Left colon (tissue), 2 donors: Measurements from ENCODE around the gene GPRC5B. TPM values are rescaled to one million over a fixed set of nuclear protein-coding genes. Genes with fewer than 3 reads are reported as not detected.

ENCODE experiments used
- ATAC-seq: fragments of 200-7000 bp; cut with Tn5 transposase; one replicate; pipeline ENCODE4 v1.9.1; 2020; ENCODE audit warnings: mild to moderate bottlenecking, moderate library complexity
- DNase-seq, 2 donors: peaks; one replicate each; pipeline ENCODE4 v3.0.0-alpha.2; 2020
- intact Hi-C, 2 donors: fragments of 100-400 bp; cut with DNase I in 1 of 2; cut with micrococcal nuclease in 1 of 2; formaldehyde crosslinking; loops; one replicate each; pipeline versions ENCODE4 v1.11.2 to v1.14.0; 2022; cut with DNase I, micrococcal nuclease
- total RNA-seq, 2 donors: library from RNA; stranded (reverse); fragmentation: NEBNext Ultra II Directional; extraction: Animal tissue kit (Norgen Biotek cat#: 25700); gene quantifications; one replicate each; pipeline ENCODE4 v1.2.1, GENCODE V29; 2021
- donor health status: DM: no; HTN: no; CAD: no.
- donor health status: DM: yes; HTN: yes; CAD: no.

The GPRC5B gene
- total RNA-seq, 2 donors from 2014 or later: 5.0 to 7.6 TPM

DNA sequence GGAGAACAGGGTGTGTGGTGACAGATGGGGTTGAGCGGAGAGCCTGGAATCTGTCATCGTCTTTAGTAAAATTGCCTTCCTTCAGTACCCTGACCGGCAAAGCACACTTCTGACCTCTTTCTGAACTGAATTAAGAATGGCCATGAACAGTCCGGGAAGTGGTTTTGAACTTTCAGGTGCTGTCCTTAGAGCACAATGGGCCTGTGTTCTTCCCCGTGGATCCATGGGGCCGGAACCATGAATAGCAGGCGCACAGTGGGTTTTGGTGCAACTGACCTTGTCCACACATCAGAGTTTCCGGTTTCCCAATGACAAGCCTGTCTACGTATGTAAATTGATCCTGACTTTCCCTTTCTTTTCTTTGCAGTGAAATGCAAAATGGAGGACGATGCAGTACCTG lies 28.5 kb downstream of the GPRC5B start:
- ATAC-seq (no peak), DNase-seq (no peak)
- intact Hi-C loops: no loop called here

DNA sequence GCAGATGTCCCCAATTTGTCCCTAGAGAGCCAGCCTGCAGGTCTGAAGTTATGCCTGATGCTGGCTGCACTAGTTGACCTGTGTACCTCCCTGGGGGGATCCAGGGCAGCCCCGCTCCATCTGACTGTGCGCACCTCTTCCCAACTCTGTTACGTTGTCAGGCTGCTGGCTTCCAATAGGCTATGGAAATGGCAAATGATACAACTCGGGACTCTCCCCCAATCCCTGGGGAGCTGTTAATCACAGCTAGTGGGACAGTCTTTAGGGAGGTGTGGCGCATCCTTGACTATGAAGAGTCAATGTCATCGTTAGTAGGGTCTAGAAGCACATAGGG lies 30.1 kb downstream of the GPRC5B start:
- DNase-seq: no peak
- intact Hi-C loops: no loop called here
- ATAC-seq: no peak

DNA sequence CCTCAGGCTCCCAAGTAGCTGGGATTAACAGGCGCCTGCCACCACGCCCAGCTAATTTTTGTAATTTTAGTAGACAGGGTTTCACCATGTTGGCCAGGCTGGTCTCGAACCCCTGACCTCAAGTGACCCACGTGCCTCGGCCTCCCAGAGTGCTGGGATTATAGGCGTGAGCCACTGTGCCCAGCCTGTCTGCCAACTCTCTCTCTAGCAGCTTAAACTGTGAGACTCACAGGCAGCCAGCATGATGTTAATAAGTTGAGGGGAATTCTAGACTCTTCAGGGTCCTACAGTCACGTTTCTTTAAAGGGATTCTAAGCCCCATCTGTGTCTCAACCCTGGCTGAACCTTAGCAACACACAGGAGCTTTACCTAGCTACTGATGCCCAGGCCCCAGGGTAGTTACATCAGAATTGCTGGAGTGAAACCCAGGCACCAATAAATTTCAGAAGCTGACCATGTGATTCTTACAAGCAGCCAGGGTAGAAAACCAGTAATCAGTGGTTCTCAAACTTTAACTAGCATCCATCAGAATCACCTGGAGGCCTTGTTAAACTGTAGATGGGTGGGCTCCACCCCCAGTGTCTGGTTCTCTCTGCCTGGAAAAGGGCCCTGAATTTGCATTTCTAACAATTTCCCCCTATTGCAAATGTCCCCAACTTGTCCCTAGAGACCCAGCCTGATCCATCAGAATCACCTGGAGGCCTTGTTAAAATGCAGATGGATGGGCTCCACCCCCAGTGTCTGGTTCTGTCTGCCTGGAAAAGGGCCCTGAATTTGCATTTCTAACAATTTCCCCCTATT lies 30.7 kb downstream of the GPRC5B start:
- intact Hi-C loops: no loop called here
- ATAC-seq (no peak), DNase-seq (no peak)

DNA sequence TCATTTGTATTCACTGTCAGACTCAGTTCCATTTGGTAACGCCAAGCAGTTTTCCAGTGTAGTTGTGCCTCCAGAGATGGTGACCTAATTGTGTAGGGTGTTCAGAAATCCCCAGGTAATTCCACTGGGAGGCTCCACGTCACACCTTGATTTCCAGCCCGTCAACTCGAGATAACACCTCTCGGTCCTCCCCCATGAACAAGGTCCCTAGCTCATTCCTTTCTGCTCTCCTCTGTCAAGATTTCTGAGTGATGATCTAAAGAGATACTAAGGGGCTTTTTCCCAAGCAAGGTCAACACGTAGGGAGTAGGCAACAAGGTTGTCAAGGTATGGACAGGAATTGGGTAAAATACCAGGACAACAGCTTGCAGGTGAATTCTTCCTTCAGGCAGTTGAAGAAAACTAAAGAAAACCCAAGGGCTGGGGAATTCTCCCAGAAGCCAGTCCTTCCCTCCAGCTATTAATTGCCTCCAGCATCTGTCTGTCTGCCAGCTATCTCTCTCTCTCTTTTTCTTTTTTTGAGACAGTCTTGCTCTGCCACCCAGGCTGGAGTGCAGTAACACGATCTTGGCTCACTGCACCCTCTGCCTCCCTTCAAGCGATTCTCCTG lies 31.4 kb downstream of the GPRC5B start:
- no peak for DNase-seq
- intact Hi-C loops: no loop called here
- ATAC-seq: no peak

DNA sequence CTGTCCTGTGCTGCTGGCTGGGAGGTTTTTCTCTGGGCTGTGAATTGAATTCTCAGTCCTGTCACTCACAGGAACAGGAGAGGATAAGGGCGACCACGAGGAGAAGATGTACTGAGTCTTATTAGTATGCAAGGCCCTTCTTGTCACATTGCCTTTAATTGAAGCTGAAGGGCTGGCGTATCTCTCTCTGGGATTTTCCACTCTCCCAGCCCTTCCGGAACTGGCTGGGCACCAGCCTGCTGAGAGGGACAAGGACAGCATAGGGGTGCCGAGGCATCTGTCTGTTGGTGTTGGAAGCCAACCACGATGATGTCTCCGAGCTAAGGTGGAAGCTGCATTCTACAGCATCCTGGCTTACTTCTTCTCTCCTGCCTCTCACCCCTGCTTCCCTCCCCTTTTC lies 33.2 kb downstream of the GPRC5B start:
- DNase-seq: no peak
- intact Hi-C loops: no loop called here
- ATAC-seq: no peak

DNA sequence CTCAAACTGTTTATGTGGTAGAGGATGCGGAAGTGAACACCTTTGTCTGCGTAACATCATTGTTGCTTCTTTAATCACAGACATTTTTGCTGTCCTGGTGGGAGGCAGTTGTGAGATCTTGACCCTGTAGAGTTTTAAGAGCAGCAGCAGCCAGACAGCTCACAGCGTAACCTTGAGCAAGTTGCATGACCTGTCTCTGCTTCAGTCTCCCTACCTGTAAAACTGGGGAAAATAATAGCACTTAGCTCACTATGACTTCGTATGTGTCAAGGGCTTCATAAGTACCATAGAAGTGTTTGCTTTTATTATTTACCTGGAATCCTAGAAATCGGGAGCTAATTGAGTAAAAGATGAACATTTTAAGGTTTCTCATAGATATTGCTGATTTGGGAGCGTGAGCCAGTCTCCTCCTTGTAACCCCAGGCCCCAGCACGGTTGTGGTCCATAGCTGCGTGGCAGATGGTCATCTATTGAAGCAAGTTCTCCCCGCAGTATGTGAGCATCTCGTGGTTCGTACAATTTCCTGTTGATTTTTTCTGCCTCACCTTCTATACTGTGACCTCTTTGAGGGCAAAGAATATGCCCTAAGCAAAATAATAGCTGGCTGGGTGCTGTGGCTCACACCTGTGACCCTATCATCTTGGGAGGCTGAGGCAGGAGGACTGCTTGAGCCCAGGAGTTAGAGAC lies 34.4 kb downstream of the GPRC5B start:
- DNase-seq (no peak), ATAC-seq (no peak)
- intact Hi-C loops: no loop called here

DNA sequence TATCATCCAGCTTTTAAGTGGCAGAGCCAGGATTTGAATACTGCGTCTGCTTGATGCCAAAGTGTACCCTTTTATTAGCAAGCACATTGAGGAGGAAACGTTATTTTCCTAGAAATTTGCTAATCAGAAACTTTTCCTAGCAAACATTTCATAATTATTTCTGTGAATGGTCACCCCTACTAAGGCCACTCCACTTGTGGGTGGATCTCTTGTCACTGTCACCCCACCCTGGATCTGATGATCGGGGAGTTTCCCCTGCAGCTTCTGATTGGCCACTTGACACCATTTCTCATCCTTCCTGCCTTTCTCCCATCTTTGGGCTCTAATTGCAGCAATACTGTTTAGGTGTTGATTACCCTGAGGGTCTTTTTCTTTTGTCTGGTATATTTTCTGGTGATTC lies 35.9 kb downstream of the GPRC5B start:
- no peak for ATAC-seq
- intact Hi-C loops: no loop called here
- DNase-seq: no peak

DNA sequence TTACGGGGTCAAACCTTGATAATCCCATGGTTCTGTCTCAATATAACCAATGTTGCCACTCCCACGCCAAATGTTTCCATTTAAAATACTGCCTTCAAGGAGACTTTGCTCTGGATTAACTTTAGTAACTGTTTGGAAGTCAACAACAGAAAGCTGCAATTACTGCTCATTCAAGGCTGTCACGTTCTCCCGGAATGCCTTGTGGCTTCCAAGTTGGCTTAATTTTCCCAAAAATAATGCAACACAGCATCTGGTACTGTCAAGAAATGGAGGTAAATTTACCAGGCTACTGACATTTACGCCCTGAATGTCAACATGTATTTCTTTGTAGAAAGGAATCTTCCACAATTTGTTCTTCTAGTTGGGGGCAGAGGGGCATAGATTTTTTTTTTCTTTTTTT lies 38.2 kb downstream of the GPRC5B start:
- DNase-seq (no peak), ATAC-seq (no peak)
- intact Hi-C loops: no loop called here

DNA sequence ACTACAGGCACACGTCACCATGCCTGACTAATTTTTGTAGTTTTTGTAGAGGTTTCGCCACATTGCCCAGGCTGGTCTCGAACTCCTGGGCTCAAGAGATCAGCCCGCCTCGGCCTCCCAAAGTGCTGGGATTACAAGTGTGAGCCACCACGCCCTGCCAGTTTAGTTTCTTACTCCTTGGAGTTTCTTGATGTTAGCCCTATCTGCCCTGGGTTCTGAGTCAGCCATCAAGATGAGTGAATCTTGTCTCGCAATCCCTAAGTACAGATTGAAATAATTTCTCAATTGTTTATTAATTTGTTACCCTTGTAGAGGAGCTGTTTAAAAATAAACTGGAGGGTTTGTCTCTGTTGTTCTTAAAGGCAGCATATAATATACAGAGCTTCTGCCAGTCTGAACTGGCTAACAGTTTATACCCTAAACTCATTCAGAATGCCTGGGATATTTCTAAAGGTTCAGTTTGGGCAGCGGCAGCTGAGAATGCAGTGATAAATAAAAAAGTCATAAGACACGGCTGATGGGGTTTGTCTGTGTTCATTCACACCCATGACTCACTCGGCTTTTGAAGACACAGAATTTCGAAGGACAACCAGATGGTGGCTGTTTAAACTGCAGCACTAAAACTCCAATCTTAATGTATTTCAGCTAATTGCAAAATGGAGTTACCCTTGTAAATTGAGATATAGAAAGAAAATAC lies 39.6 kb downstream of the GPRC5B start:
- no peak for DNase-seq
- ATAC-seq: no peak
- intact Hi-C loops: no loop called here

DNA sequence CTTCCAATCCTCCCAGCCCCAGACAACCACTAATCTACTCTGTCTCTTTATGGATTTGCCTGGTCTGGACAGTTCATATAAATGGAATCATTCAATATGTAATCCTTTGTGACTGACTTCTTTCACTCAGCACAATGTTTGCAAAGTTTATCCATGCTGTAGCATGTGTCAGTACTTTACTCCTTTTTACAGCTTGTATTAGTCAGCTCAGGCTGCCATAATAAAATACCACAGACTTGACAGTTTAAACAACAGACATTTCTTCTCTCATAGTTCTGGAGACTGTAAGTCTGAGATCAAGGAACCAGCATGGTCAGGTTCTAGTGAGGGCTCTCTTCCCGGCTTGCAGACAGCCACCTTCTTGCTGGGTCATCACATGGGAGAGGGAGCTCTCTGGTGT lies 41.3 kb downstream of the GPRC5B start:
- ATAC-seq (peak; percentile 81), DNase-seq (no peak)
- intact Hi-C loops: no loop called here

DNA sequence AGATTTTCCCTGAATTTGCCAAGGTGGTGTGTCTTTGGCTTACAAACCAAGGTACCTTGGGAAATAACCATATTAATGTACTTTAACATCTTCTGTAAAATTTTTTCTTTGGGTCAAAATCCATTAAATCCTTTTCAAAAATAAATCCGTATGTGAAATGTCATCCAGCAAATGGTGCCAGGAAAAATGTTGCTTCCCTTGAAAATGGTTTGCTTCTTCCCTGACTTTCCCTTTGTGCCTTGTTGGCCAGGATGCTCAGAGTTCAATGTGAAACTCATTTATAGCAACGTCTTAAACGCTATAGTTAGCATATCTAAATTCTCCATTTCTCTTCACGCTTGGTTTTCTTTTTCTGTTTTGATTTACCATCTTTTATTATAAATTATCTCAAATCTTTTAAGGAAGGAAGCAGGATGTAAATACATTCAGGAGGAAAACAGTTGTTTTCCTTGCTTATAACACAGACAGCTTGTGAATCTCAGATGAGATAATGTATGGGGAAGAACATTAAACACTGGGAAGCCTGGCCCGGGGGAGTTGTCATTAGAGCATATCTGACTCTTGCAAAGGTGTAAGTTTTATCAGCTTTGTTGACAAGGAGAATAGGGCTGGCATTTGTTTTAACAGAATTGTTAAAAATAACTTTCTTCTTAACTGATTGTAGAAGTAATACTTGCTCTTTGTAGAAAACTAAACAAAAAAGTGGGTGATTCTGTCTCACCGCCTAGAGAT lies 42.1 kb downstream of the GPRC5B start:
- ATAC-seq: no peak

DNA sequence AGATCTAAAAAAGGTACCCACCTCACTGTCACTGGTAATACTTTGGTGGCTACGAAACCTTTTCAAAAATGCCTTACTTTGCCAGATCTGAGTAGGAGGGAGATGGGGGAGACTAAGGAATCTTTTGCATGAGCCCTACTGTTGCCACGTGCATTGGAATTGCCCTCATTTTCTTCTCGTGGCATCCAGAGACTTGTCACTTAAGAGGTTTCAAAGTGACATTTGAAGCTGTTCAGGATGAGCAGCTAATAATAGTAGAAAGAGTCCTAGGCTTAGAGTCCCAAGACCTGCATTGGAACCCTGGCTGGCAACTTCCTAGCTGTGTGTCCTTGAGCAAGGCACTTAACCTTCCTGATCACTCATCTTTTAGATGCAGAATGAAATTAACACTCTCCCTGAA lies 43.5 kb downstream of the GPRC5B start:
- no peak for DNase-seq
- intact Hi-C loops: no loop called here
- no peak for ATAC-seq

More for the DNA sequence above, 42.1 kb downstream of the GPRC5B start:
- DNase-seq: no peak
- intact Hi-C loops: no loop called here

DNA sequence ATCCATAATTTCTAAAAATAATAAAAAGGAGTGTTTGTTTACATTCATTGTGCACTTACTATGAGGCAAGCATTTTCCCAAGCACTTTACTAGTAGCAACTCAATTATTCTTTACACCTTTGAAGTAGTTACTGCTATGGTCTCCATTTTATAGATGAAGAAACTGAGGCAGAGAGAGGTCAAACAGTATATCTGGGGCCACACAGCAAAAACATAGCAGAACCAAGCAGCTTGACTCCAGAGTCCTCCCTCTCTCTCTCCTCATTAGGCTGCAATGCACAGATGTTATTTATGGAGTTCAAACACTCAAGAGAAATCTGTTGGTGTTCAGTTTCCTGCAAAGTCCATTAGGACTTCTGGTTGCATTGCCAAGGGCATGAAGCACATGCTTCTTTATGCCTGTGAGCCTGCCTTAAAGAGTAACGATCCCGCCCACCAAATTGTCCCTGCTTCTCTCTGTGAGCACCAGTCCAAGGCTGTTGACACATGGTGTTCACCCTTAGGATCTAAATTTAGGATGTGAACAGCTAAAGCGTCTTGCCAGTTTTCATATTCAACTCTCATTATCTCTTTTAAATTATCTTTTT lies 44.0 kb downstream of the GPRC5B start:
- ATAC-seq (no peak), DNase-seq (no peak)
- intact Hi-C loops: no loop called here

DNA sequence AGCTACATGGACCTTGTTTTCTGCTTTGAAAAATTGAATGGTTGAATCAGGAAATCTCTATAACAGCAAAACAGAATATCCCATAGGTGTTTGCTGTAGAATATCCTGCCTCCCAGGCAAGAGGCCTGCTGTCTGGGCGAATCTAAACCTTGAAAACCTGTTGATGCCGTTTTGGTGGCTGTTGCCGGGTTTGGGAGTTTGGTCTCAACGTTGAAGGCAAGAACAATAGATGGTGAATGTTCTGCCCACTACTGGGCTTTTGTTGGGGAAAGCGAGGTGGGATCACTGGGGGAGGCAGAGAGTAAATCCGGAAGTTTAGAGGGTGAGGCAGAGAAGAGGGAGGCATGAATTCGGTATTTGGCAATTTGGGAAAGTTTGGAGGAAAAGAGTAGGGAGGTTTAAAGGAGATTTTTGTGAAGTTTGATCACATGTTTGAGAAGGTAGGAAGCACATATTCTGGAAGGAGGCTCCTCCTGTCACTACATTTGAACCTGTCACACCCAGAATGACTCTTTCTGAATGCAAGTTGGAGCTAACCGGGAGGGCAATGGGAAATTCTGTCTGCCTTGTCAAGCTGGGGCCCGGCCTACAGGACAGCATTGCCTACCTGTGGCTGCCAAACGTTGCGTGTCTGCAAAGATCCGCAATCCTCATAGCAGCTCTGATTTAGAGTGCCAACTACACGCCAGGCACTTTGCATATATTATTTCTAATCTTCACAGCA lies 46.5 kb downstream of the GPRC5B start:
- ATAC-seq: no peak
- intact Hi-C loops: no loop called here
- DNase-seq: no peak

DNA sequence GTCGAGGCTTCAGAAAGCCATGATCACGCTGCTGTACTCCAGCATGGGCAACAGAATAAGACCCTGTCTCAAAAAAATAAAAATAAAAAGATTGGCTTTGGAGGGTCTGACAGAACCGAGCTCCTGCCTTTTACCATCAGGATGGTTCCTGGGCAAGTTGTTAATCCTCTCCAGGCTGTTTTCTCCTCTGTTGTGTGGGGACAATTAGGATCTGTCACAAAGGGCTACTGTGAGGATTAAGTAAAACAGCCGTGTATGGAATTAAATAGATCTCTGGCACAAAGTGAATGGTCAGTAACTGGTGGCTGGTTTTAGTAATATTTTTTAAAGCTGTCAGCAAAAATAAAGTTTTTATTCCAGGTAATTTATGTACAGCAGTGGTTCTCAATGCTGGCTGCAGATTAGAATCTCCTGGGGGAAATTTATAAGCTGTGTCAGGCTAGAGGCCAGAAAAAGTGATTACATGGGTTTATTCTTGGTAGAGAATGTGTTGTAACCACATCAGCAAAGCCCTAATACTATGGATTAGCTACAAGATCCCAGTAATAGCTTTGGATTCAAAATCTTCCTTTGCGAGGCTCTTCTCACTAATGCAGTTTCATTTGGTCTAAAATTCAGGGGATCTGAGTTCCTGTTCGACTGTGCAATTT lies 47.2 kb downstream of the GPRC5B start:
- DNase-seq (no peak), ATAC-seq (no peak)
- intact Hi-C loops: no loop called here

DNA sequence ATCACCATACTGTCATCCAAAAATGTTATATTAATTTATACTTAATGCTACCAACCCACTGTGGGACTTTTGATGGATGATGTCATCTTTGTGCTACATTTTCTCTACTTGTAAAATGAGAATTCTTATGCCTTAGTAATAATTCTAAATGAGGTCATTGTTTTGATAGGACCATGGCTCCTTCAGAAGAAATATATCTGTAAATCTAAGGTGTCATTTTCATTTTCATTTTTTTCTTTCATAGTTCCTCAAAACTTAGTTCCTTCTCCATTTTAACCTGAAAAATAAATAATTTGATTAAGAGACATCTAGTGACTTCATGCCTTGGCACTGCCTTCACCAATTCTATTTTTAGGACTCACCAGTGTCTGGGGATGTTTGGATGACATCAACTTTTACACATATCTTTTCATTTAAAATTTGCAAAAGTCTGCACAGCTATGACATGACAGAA lies 48.7 kb downstream of the GPRC5B start:
- ATAC-seq (no peak), DNase-seq (no peak)
- intact Hi-C loops: no loop called here

DNA sequence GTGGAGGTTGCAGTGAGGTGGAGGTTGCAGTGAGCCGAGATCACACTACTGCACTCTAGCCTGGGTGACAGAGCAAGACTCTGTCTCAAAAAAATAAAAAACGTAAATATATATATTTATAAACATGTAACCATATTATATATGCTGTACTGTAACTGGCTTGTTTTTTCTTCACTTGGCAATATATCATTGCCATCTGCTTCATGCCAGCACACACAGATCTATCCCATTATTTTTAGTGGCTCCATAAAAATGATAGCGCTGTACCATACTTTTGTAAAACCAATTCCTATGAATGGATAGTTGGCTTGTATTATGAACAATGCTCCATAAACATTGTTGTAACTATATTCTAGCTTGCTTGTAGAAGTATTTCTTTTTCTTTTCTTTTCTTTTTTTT lies 49.5 kb downstream of the GPRC5B start:
- intact Hi-C loops: no loop called here
- ATAC-seq (no peak), DNase-seq (no peak)

DNA sequence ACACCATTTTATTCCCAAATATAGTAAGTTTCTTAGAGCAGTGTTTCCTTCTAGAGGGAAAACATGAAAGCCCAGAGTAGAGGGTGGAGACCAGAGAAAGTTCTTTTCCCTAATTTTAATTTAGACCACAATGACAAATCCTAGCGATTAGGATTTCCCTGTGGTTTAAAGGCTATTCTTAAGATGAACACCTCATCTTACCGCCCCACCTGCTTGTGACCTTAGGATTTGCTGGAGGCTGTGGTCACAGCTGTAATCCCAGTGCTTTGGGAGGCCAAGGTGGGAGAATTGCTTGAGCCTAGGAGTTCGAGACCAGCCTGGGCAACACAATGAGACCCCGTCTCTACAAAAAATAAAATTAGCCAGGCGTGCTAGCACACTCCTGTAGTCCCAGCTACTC lies 51.1 kb downstream of the GPRC5B start:
- intact Hi-C loops: no loop called here
- DNase-seq (no peak), ATAC-seq (no peak)
